Spinal cord (tissue), 10 donors: ENCODE data around the gene TMEM269. TPM values are rescaled to one million over a fixed set of nuclear protein-coding genes. Genes with fewer than 3 reads are reported as not detected.

Experiments used
- DNase-seq, 6 donors: peaks; one replicate each; pipeline versions ENCODE4 v3.0.0 to v3.0.0-alpha.2; 2013 to 2015; ENCODE audit warnings: low spot score in 6 of 6, low read depth in 4 of 6
- H3K27ac ChIP-seq: one replicate; pipeline ENCODE4 v1.5.1; 2013; ENCODE audit warnings: low read depth, low read length, control low read depth
- H3K27me3 ChIP-seq: one replicate; pipeline ENCODE4 v1.6.1; 2013; ENCODE audit warnings: low read length; ENCODE audit not compliant: control insufficient read depth, insufficient read depth
- H3K36me3 ChIP-seq: one replicate; pipeline ENCODE4 v1.6.1; 2013; ENCODE audit warnings: low read length; ENCODE audit not compliant: control insufficient read depth, insufficient read depth
- H3K4me1 ChIP-seq: one replicate; pipeline ENCODE4 v1.6.1; 2013; ENCODE audit warnings: low read length; ENCODE audit not compliant: control insufficient read depth, insufficient read depth
- H3K4me3 ChIP-seq: one replicate; pipeline ENCODE4 v1.5.1; 2013; ENCODE audit warnings: low read depth, low read length, control low read depth
- H3K9me3 ChIP-seq: one replicate; pipeline ENCODE4 v1.6.1; 2013; ENCODE audit warnings: low read length; ENCODE audit not compliant: control insufficient read depth, insufficient read depth
- WGBS: methylation state at CpG from one replicate; pipeline ENCODE4 v1.1.5; 2013; ENCODE audit warnings: missing lambda C conversion rate; ENCODE audit not compliant: insufficient coverage; 5-methylcytosine and 5-hydroxymethylcytosine counted together
- long read RNA-seq, 4 donors: transcript quantifications; one replicate each; lab custom pipeline, GENCODE V29; 2026
- polyA plus RNA-seq, 2 donors: library from polyadenylated mRNA; unstranded; fragments of 120-200 nt; gene quantifications; one replicate each; pipeline ENCODE4 v1.2.1, GENCODE V29; 2013; ENCODE audit not compliant: insufficient read length in 2 of 2
- total RNA-seq, 2 donors: library from RNA; depleted of rRNA in 1 of 2; stranded (reverse); fragments of 120-200 nt in 1 of 2; fragments of >200 nt in 1 of 2; gene quantifications; one replicate each; pipeline versions ENCODE4 v1.2.3 to v1.2.4, GENCODE V29; 2013 to 2014
- donor health status: healthy.

TMEM269 gene
- under 1 TPM; 0.11 to 0.30 TPM for total RNA-seq
- 1 to 10 TPM; 1.3 to 1.6 TPM for polyA plus RNA-seq
- long read RNA-seq, donor 1, partial matches to known transcripts: 213 of 222 reads
- long read RNA-seq, donor 1, other reads (novel, unspliced or antisense): 9 of 222 reads
- long read RNA-seq, donor 2, partial matches to known transcripts: 19 of 85 reads
- long read RNA-seq, donor 2, other reads (novel, unspliced or antisense): 66 of 85 reads
- long read RNA-seq, donor 3: 0 reads
- long read RNA-seq, donor 4: 0 reads

- H3K27ac ChIP-seq: no peak within 1 kb of the TSS
- H3K36me3 ChIP-seq: peaks cover 4% of the 10 kb centered on the region
Observed at GRCh38 chr1:42784946-42785693, at the start of gene TMEM269. TSS of gene TMEM269 (plus strand) at chr1:42784991. CDS start at chr1:42789894, 4,903 bp downstream.

GRCh38 chr1:42735056-42735455 lies 49.7 kb upstream of the TMEM269 start:
- H3K27ac ChIP-seq: no peak overlapping the region
- H3K4me1 ChIP-seq: peaks cover 25% of the 10 kb centered on the region
- H3K36me3 ChIP-seq: peaks cover 10% of the 10 kb centered on the region
- H3K4me3 ChIP-seq: no peak overlapping the region
- DNase-seq: no peak
- H3K27me3 ChIP-seq: no peaks in the 10 kb centered on the region
- WGBS: 84% methylated on average over 10 of the region's 11 CpGs
- H3K9me3 ChIP-seq: no peaks in the 10 kb centered on the region

More at GRCh38 chr1:42784946-42785693, at the start of gene TMEM269:
- WGBS: 10% methylated on average over 54 of the region's 54 CpGs
- Histone ChIP-seq H3K9me3 (no peaks in the 10 kb centered on the region), H3K4me1 (peaks cover 20% of the 10 kb centered on the region), H3K4me3 (peak within 1 kb of the TSS; percentile 26), H3K27me3 (no peaks in the 10 kb centered on the region)
- DNase-seq: peak in 2 of 6 donors; percentile 45 to 63

GRCh38 chr1:42735477-42736105 lies 49.2 kb upstream of the TMEM269 start:
- no peaks in the 10 kb centered on the region for H3K27me3 ChIP-seq
- no peaks in the 10 kb centered on the region for H3K9me3 ChIP-seq
- peaks cover 30% of the 10 kb centered on the region for H3K4me1 ChIP-seq
- no peak overlapping the region for H3K27ac ChIP-seq
- peaks cover 10% of the 10 kb centered on the region for H3K36me3 ChIP-seq
- DNase-seq: no peak
- 87% methylated on average over 12 of the region's 14 CpGs for WGBS
- no peak overlapping the region for H3K4me3 ChIP-seq

GRCh38 chr1:42736152-42736551 lies 48.6 kb upstream of the TMEM269 start:
- 85% methylated on average over 2 of the region's 4 CpGs for WGBS
- no peak overlapping the region for H3K4me3 ChIP-seq
- peaks cover 10% of the 10 kb centered on the region for H3K36me3 ChIP-seq
- H3K27ac ChIP-seq: no peak overlapping the region
- no peak for DNase-seq
- no peaks in the 10 kb centered on the region for H3K9me3 ChIP-seq
- H3K4me1 ChIP-seq: peaks cover 36% of the 10 kb centered on the region
- H3K27me3 ChIP-seq: no peaks in the 10 kb centered on the region

- no peak overlapping the region for H3K27ac ChIP-seq
- 77% methylated on average over 5 of the region's 8 CpGs for WGBS
- no peak for DNase-seq
- H3K4me1 ChIP-seq: peaks cover 41% of the 10 kb centered on the region
- no peaks in the 10 kb centered on the region for H3K27me3 ChIP-seq
- H3K9me3 ChIP-seq: no peaks in the 10 kb centered on the region
- no peak overlapping the region for H3K4me3 ChIP-seq
- peaks cover 10% of the 10 kb centered on the region for H3K36me3 ChIP-seq
Observed at GRCh38 chr1:42736571-42737200, 48.1 kb upstream of the TMEM269 start.

GRCh38 chr1:42737257-42737656 lies 47.5 kb upstream of the TMEM269 start:
- no peaks in the 10 kb centered on the region for H3K27me3 ChIP-seq
- H3K36me3 ChIP-seq: peaks cover 10% of the 10 kb centered on the region
- H3K4me1 ChIP-seq: peaks cover 47% of the 10 kb centered on the region
- DNase-seq: no peak
- no peaks in the 10 kb centered on the region for H3K9me3 ChIP-seq
- WGBS: 81% methylated on average over 5 of the region's 5 CpGs
- no peak overlapping the region for H3K27ac ChIP-seq
- H3K4me3 ChIP-seq: no peak overlapping the region

- Histone ChIP-seq H3K36me3 (peaks cover 10% of the 10 kb centered on the region), H3K27me3 (no peaks in the 10 kb centered on the region), H3K4me3 (peak overlapping the region; percentile 39), H3K9me3 (no peaks in the 10 kb centered on the region), H3K4me1 (peaks cover 55% of the 10 kb centered on the region), H3K27ac (no peak overlapping the region)
- 90% methylated on average over 21 of the region's 21 CpGs for WGBS
- no peak for DNase-seq
Observed at GRCh38 chr1:42737986-42738677, 46.7 kb upstream of the TMEM269 start.

GRCh38 chr1:42738678-42739226 lies 46.0 kb upstream of the TMEM269 start:
- H3K27me3 ChIP-seq: no peaks in the 10 kb centered on the region
- no peak overlapping the region for H3K27ac ChIP-seq
- no peaks in the 10 kb centered on the region for H3K9me3 ChIP-seq
- 88% methylated on average over 8 of the region's 8 CpGs for WGBS
- peaks cover 61% of the 10 kb centered on the region for H3K4me1 ChIP-seq
- peaks cover 7% of the 10 kb centered on the region for H3K36me3 ChIP-seq
- H3K4me3 ChIP-seq: peak overlapping the region; percentile 39
- no peak for DNase-seq
